GM18508 (cell line): Measurements from ENCODE around the gene RTP2.

Experiments
- ATAC-seq: cut with Tn5 transposase; IDR thresholded peaks from one replicate; pipeline ENCODE4 v1.9.1; 2021; ENCODE audit warnings: moderate number of reproducible peaks; ENCODE audit not compliant: insufficient read depth, unreplicated experiment

The RTP2 gene, protein sequence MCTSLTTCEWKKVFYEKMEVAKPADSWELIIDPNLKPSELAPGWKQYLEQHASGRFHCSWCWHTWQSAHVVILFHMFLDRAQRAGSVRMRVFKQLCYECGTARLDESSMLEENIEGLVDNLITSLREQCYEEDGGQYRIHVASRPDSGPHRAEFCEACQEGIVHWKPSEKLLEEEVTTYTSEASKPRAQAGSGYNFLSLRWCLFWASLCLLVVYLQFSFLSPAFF

DNA sequence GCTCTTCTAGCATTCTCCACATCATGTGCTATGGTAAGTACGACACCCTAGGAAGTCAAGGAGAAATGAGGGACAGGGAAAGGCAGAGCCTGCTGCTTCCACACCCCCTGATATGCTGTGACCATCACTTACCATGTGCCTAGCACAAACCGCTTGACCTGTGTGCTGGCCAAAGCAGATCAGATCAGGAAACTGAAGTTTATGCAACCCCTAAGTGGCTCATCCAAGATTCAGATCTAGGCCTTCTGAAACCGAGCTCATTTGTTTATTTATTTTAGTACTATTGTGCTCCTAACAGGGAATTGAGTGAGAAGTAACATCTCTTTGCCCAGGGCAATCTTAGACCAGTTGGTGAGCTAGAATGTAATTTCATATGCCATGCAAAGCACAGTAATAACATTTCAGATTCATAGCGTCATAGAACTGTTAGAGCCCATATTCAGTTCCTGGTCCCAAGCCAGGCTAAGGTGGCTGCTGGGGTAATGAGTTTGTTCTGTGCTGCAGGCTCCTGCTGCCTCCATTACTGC, at the start of gene RTP2:
RTP2 (minus strand) TSS at position 51 of the 527 bp plus-strand sequence. CDS start 429 bp downstream, outside the sequence.
- no peak for ATAC-seq

DNA sequence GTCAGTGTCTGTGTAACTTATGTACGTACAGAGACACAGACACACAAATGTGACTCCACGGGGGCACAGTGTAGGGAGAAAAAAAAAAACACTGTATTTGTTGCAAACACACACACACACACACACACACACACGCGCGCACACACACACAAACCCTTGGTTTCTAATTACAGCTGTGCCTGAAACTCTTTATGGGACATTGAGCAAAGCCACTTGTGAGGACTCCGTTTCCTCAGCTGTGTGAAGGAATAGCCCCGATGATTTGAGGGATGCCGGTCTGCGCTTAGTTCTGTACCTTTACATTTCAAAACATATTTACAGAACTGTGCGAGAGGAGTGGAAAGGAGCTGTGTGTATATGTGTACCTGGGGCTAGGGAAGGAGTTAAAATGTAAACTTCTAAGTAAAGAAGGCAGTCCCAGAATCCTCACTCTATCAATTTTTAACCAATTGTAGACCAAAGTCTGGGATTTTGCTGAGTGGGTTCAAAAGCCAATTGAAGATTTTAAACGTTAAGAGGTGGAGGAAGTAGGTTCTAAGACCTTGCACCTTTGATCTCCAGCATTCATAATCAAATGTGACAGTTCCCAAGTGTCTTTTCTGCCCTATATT, 48.3 kb upstream of the RTP2 start:
- ATAC-seq, result no peak

DNA sequence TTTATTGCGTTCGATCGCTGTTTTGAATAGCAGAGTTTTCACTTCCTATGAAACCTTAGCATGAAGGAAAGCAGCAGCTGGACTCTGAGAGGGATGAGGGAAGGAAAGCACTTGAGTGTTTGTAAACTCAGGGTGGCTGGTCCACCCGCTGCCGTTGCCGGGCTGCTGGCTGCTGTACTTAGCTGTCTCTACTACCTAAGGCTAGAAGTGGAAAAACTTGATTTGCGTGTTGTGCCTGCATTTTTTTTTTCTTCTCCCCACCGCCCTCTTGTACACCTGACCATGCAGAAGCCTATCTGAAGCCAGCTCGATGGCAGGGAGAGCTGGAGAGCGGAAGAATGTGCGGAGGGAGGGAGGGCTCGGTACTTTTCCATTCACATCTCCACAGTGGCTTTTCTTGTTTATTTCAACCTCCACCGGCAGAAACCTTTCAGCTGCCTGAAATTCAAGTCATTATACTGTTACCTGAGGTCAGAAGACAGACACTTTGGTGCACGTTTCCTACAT, 47.7 kb upstream of the RTP2 start:
- ATAC-seq, result no peak

DNA sequence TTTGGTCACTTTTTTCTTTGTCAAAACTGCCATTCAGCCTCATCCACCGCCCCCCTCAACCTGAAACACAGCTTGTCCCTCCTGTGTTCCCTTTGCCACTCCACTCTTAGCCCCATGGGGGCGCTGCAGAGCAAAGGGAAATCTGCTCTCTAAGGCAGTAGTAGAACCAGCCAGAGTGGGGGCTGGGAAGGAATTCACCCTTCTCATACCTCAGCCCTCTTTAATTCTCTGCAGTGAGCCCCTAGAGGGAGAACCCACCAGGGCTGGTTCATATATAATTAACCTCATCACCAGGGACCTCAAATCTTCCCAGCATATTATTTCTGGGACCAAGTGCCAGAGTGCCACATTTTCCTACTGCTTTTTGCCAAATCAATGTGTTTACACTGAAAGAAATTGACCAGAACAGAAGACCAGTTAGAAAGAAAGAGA, 45.7 kb upstream of the RTP2 start:
- no peak for ATAC-seq

DNA sequence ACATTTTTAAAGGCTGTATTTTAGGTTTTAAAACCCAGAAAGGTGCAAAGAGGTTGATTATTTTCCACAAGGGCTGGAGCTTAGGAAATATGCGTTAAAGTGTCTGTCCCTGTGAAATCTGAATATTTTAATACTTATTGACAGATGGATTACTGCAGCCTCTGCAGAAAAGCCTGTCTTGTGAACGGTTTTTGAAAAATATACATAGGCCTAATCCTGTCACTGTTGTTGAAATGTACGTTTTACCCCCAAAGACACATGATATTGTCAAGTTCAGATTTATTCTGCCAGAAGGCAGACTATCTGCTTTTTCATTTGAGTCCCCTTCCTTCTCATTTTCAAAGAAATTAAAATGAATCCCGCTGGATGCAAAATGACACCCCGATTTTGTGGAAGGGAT, 45.1 kb upstream of the RTP2 start:
- ATAC-seq, result no peak

DNA sequence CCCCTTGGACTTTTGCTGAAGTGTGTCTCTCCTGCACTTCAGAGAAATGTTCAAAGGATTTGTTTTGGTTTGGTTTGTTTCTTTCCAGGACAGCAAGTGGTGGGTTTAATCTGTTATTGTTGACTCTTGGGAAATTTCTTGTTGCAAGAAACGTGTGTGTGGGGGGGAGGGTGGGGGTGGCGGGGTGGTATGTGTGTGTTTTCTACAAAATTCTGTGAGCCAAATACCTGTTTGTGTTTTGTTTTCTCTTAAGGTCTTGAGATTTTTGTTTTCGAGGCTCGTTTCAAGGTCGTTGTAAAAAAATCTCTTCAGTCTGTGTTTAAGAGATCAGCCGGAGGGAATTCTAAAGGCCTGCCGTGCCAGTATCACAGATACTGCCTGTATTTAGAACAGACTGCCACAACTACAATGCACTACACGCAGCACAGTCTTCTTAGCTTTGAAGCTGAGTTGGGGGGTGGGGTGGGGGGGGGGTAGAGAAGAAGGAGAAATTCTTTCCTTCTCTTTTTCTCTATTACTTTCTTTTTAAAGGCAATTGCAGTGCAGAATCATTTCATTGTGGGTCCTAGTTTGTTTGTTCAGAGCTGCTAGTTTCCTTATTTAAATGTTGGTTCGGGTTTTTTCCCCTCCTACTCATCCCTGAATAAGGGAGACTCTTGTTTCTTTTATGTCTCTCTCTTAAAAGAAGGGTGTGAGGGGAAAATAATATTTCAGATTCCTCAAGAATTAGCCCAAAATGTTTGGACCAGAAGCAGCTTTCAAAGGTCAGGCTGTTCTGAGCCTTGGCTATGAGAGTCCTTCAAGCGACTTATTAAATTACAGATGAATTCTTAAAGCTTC, 44.3 kb upstream of the RTP2 start:
- ATAC-seq, result no peak

DNA sequence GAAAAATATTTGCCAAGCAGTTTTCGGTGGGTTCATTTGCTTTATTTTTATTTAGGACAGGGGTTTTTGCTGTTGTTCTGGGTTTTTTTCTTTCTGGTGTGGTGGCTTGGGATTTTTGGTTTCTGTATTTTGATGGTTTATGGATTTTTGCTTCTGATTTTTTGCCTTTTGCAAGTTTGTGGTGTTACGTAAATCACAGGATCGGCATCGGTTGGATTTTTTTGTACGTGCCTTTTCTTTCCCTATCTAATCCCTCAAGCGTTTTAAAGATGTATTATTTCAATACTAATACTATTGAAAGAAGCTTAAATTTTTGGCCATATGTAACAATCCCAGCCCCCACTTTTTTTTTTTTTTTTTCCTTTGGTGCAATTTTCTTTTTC, 43.7 kb upstream of the RTP2 start:
- ATAC-seq, result no peak

DNA sequence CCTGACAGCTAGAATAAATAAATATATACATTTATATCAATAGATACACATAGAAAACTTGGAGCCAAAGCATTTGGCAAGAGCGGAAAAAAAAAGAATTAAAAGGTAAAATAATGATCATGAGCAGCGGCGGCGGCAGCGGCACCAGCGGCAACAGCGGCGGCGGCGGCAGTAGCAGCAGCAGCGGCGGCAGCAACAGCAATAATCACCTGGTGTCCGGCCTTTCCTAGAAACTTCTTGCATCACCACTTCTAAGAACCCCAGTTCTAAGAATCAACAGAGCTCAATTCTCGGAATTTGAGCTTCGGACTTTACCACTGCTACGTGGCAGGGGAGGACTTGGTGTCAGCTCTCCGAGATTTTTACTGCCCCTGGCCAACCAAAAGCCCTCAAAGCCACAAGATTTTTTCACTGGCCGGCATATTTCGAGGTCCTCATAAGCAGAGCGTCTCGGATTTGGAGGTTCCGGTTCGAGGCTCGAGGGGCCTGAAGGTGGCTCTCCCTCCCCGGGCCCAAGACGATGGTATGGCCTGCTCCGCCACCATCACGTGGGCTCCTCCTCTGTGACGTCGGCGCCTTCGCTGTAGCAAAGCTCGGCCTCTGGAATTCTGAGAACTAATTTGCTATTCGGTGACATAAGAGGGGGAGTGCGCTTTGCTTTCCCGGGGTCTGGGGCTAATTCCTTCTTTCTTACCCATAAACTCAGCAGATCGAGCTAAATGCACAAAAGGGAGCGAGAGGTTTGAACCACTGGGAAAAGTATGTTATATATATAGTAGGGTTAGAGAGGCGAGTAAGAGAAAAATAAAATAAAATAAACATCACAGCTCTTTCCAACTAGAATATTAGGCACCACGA, 43.1 kb upstream of the RTP2 start, which contains the start of gene BCL6:
BCL6 (minus strand) TSS at position 268 of the 858 bp plus-strand sequence. CDS start 11,775 bp downstream, outside the sequence.
- peak; percentile 61 for ATAC-seq

DNA sequence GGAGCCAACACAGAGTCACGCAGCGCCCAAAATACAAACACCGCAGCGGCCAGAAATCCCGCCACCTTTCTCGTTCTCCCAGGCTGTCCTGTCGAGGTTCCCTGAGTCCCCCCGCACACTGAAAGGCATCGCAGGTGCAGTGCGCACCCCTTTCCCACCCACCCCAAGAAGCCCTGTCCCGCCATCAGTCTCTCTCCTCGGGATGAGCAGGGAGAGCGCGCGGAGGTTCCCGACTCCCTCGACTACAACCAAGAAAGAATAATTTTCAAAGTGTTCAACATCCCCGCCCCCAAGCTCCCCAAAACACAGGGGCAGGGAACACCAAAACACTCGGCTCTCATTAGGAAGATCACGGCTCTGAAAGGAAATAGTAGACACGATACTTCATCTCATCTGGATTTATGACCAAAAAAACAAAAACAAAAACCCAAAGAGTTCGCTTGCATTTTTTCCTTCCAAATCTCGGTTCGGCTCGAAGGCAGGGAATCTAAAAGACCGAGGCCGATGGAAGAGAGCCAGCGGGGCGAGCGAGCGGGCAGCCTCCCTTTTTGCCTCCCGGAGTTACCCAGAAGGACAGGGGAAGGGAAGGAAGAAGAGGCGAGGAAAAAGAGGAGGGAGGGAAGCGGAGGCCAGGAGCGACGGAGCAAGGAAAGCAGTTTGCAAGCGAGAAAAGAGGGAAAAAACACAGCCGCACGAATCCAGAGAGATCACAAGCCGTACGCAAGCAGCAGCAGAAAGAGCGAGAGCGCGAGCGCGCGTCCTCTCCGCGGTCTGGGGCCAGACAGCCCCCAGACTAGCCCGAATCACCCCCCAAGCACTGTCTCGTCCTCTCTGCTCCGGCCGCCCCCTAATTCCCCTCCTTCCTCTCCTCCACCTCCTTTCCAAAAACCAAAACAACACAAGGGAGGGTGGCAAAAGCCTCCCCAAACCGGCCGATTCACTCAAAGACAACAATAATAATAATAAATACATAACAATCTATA, 42.1 kb upstream of the RTP2 start:
- ATAC-seq, result no peak

DNA sequence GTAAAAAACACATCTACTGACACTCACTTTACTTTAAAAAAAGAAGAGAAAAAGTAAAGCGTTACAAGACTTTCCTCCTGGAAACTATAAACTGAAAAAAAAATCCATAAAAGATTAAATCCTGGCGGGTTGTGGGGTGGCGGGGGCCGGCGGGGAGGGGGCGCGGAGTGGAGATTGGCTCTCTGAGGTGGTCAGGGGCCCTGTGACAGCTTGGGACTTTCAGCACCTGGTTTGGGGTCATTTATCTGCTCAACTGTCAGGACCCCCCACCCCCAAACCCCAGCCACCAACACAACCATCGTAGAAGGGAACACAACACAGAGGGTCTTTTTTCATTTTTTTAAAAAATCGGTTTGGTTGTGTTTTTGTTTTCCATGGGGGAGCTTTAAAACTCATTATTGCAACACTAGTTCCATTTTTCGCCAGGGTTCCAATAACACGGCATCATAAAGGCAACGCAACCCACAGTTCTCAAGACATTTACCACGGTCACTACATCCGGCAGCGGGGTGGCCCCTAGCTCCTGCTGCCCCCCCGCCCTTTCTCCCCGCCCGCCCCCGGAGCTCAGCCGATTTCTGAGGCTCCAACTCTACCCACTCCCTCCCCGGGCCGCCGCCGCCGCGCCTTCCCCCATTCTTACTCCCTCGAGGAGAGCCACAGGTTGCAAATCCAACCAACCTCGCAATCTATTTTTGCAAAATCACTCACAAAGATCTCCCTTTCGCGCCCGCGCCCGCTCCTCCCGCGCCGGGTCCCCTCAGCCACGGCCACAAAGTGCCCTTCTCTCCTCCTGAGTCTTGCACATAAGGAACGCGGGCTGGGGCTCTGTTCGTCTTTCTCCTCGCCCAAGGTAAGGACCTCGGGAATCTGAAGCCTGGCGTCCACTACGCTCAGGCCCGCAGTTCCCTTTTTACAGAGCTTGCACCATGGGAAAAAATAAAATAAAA, 41.1 kb upstream of the RTP2 start:
- ATAC-seq, result no peak

DNA sequence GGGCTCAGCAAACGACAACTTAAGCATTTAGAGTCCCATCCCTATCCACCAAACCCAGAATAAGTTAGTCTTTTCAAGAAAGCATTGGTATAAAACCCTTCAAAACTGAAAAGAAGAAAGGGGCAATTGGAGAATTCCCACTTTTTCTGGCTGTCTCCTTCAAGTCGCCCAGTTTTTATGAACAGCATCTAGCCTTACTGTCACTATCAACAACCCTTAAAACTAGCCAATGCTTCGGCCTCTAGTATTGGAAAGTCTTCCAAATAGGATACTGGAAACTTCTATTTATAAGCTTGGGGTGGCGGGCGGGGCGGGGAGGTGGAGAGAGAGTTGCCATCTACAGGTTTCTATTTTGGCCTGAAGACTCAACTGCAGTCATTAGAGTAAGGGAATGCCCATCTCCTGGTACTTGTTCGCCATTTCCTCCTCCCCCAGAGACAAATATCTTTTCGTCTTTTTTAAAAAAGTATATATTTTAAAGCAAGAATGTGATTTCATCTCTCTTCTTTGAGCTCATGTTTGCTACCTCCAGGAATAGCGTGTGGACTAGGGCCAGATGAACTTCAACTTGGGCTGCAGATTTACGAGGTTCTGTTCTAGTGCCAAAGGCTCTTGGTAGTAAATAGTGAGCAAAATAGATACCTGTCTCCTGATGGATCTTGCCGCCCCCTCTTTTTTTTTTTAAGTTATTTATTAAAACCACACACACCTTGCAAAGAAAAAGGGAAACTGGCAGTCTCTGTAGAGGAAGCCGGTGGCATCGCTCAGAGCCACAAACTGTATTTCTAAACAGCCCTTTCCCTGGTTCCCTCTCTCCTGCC, 40.2 kb upstream of the RTP2 start:
- no peak for ATAC-seq

DNA sequence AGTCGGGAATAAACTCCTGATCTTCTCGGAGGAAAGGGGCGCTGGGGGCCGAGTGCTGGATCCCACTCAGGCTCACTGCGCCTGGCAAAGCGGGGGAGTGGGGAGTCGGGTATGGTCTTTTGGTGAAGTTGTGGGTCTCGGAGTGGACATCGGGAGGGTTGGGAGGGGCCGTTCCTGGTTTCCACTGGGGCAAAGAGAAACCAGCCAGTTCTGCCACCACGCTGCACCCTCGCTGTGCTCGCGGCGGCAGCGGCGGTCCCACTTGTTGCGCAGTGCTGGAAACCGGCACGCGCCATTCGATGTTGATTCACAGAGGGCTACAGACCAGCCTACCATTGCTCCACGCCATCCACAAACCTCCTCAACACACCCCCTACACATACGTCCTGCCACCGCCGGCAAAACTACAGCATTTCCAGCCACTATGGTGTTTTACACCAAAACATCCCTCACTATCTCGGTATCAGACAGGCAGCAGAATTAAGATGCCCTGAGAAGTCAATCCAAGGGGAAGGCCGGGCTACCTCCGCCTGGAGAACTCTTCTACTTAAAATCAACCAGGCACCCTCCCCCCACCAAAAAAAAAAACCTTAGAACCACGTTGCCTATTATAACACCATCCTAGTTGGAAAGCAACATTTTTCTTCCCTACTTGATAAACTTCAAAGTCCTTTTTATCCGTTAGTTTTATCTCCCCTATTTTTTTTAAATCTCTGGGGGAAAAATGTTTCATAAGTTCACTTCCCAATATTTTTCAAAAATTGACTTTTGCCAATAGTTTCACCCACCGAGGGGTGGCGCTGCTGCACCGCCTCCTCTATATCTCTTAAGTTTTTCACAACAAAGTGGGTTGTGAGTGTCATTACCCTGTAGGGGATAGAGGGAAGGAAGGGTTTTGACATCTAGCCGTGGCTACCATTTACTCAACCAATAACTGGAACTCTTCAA, 39.3 kb upstream of the RTP2 start:
- ATAC-seq, result no peak

DNA sequence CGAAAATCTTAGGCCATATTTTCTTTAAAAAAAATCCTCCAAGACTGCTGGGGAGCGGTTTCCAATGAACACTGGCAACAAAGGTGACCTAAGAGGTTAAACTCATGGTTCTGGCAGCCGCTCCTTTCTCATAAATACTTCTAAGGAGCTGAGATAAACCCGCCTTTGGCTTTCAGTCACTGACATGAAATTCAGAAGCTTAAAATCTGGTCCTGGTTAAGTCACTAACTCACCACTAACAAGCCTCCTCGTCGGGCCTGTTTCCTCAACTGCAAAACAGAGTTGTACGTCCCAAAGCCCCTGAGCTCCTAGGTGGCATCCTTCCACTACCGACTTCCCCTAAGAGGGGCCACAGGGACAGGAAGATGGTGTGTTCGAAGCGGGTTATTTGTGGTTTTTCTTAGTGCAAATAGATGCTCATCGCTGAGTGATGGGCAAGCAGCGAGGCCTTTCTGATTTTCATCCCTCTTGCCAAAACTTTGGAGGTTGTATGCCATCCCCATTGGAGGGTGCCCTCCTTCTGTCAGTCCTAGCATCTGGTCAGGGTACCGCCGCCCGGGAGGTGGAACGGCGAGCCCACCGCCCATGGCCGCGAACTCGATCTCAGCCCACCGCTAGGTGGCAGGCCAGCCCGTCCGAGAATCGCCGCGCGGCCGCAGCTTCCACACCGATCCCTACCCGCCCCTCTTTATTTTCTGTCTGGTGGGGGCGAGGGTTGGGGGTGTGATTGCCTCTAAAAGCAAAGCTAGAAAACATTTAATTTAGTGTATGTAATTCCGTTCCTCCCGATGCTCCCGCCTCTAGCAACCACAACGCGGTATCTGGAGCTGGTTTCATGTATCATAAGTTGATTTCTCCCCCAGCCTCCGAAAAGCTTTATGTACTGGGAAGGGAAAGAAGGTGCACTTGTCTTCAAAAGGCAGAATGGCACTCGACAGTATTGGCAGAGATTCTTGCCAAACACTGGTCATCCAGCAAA, 38.4 kb upstream of the RTP2 start:
- no peak for ATAC-seq

DNA sequence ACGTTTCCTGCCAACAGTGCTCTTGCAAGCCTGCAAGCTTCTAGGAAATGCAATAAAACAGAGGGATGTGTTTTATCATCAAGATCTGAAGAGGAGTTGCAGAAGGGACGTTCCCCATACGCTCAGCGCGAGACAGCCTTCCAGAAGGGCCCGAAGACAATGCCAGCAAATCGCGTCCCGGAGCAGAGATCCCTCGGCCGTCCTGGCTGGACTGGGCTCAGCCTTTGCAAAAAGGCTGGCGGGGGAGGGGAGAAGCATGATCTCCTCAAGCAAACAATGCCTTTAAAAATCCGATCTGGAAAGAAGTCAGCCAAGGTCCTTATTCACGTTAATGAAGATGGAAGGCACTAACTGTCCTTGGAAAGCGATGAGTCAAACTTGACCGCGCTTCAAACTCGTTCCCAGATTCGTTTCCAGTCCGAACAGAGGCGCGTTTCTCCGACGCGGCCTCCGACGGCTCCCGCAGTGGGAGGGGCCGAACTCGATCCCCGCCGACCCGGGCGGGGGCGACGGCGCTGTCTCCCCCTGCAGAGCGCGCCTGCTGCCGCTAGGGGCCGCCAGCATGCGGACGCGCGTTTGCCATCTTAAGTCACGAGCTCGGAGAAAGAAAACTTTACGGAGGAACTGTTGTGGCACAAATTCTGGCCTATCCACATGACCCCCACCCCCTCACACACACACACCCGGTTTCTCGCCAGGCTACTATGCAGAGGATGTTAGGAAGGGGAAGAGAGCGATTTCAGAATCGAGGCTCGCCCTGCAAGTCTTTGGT, 37.4 kb upstream of the RTP2 start:
- ATAC-seq, result no peak
